ENCODE measurements around the gene MDH1B. TPM values are rescaled to one million over a fixed set of nuclear protein-coding genes. Genes with fewer than 3 reads are reported as not detected.

Gene MDH1B
- total and polyA plus RNA-seq, 2 donors (not counting 3 experiments of a cell fraction or from before 2014, with no cell fraction given) = 0.29 TPM; not detected in 1

DNA sequence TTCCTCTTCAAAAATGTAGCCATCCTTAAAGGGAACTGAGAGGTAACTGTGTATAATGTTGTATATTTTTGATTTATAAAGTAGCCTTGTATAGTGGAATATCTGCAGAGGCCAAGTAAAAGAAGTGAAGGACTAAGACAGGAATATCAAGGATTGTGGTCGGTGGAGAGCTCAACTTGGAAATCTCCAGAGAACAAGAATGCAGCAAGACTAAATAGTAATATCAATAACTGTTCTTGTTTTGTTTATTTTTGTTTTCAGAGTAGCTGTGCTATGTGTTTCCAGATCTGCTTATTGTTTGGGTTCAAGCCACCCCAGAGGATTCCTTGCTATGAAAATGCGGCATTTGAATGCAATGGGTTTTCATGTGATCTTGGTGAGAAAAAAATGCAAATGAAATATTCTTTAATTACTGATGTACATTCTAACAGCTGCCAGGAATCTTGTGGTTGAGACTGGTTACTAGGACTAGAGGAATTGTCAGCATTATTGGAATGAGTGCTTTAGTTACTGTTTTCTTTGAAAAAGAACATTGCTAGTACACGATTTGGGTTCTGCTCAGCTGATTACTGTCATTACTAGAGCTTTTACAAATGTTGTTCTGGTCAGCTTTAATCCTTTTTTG lies 25.3 kb upstream of the MDH1B start:
- H3K9ac ChIP-seq (replicated peaks; ENCODE audit: extremely low read depth, insufficient read depth, low read length) = no peak overlapping the region
- H3K36me3 ChIP-seq (ENCODE audit: control insufficient read depth in 2 of 2, extremely low read depth in 1 of 2, insufficient read depth in 2 of 2, low read length in 2 of 2) = peaks cover 11 to 17% of the 10 kb centered on the region in 2 experiments
- no peaks in the 10 kb centered on the region for H3K79me2 ChIP-seq (ENCODE audit: control insufficient read depth, insufficient read depth, low read length)
- H3K9me3 ChIP-seq (replicated peaks; ENCODE audit: control insufficient read depth, insufficient read depth, low read length) = no peaks in the 10 kb centered on the region
- no peak overlapping the region for H3K4me3 ChIP-seq (replicated peaks in 1 of 3; ENCODE audit: insufficient read depth in 1 of 3, low read depth in 1 of 3, low read length in 3 of 3)
- no peaks in the 10 kb centered on the region for H3K27me3 ChIP-seq (ENCODE audit: control insufficient read depth in 2 of 2, insufficient read depth in 2 of 2, low read length in 2 of 2)
- FAIRE-seq (no peak), DNase-seq (ENCODE audit: low read depth, low spot score) (no peak)
- dilution Hi-C loops (cut with MboI; ENCODE audit: extremely low pct_ligation_motif_present, low sequenced_read_pairs) = no loop called here
- ChIA-PET POLR2A (no interaction called here), CTCF (interaction anchor here (1.8 to 2.8 kb wide), 3 partner anchors 7 to 16 kb away, joined by 6 to 9 read pairs (median 8); no protein-coding TSS in a partner anchor)
- no peaks in the 10 kb centered on the region for H4K20me1 ChIP-seq (replicated peaks; ENCODE audit: control insufficient read depth, extremely low read depth, insufficient read depth, low read length)
- intact Hi-C loops (cut with micrococcal nuclease) = no loop called here
- BruUV-seq (replicated peaks) = no TSS peak
- no peak for TF ChIP-seq POLR2AphosphoS5 (IDR thresholded peaks at IDR 0.05; ENCODE audit: insufficient read depth, low read depth, low read length)
- TF ChIP-seq EZH2 (IDR thresholded peaks at IDR 0.05; ENCODE audit: borderline replicate concordance, low read depth, low read length, severe bottlenecking) = no peak
- TF ChIP-seq, protein P1, sequence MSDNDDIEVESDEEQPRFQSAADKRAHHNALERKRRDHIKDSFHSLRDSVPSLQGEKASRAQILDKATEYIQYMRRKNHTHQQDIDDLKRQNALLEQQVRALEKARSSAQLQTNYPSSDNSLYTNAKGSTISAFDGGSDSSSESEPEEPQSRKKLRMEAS (IDR thresholded peaks at IDR 0.05; ENCODE audit: insufficient read depth, insufficient read length) = no peak
- TF ChIP-seq JUN (IDR thresholded peaks at IDR 0.05; ENCODE audit: borderline replicate concordance, insufficient read depth, insufficient read length, low read depth) = no peak
- no peak for TF ChIP-seq GATA2 (IDR thresholded peaks at IDR 0.05; ENCODE audit: insufficient read depth, insufficient read length, low read depth, low read length)
- no peak for TF ChIP-seq MYC (IDR thresholded peaks at IDR 0.05; ENCODE audit: low read depth, low read length)
- no peak for TF ChIP-seq POLR2A (IDR thresholded peaks at IDR 0.05; ENCODE audit: low read depth, low read length)
- no peak for TF ChIP-seq FOS (IDR thresholded peaks at IDR 0.05; ENCODE audit: borderline replicate concordance, insufficient read depth, low read length)
- H3K9me1 ChIP-seq (replicated peaks; ENCODE audit: control insufficient read depth, extremely low read depth, insufficient read depth, low read length) = no peaks in the 10 kb centered on the region
- H2AFZ ChIP-seq (ENCODE audit: low read depth, low read length) = no peak overlapping the region
- no peak overlapping the region for H3K4me2 ChIP-seq (ENCODE audit: insufficient read depth, low read length)
- H3K27ac ChIP-seq (ENCODE audit: insufficient read depth, low read depth, low read length) = no peak overlapping the region
- no peaks in the 10 kb centered on the region for H3K4me1 ChIP-seq (ENCODE audit: control insufficient read depth, extremely low read depth, insufficient read depth, low read length)
